Suprapubic skin (tissue), 4 donors: ENCODE data around the gene LRP1B.

Experiments
- CTCF ChIP-seq, 2 donors: fragments of 200-600 bp in 1 of 2; fragments of 450-650 bp in 1 of 2; sonication (generic) in 1 of 2; IDR thresholded peaks; one replicate each; pipeline ENCODE4 v1.5.1; 2016 to 2019; ENCODE audit warnings: antibody characterized with exemption in 2 of 2, mild to moderate bottlenecking in 1 of 2, moderate library complexity in 1 of 2
- EP300 ChIP-seq: sonication (generic); formaldehyde crosslinking; IDR thresholded peaks from one replicate; pipeline ENCODE4 v1.6.1; 2017; ENCODE audit warnings: antibody characterized with exemption
- POLR2A ChIP-seq, 2 donors: fragments of 450-650 bp; IDR thresholded peaks; one replicate each; pipeline ENCODE4 v1.6.1; 2017; ENCODE audit warnings: antibody characterized with exemption in 2 of 2, mild to moderate bottlenecking in 2 of 2, moderate library complexity in 2 of 2
- POLR2AphosphoS5 ChIP-seq, 3 donors: sonication (generic); formaldehyde crosslinking; IDR thresholded peaks; one replicate each; pipeline ENCODE4 v1.6.1; 2017; ENCODE audit warnings: antibody characterized with exemption in 3 of 3

- no peak for TF ChIP-seq EP300
- TF ChIP-seq CTCF (IDR thresholded peaks at IDR 0.05) = no peak
- TF ChIP-seq POLR2A (IDR thresholded peaks at IDR 0.05) = no peak
- no peak for TF ChIP-seq POLR2AphosphoS5 (IDR thresholded peaks at IDR 0.05)
Measured at GRCh38 chr2:141692829-141693228, 438.0 kb downstream of the LRP1B start.
